ENCODE data around the gene DAB2IP. TPM values are rescaled to one million over a fixed set of nuclear protein-coding genes. Genes with fewer than 3 reads are reported as not detected.

The DAB2IP gene
- total RNA-seq, 2 donors from 2014 or later: 127 to 128 TPM

- intact Hi-C loops (cut with DNase I, micrococcal nuclease): loop anchor here in 1 of 2 donors (10.0 kb wide), 2 partner anchors 143 to 307 kb away; no protein-coding TSS in a partner anchor
- ATAC-seq: no peak
- no peak for DNase-seq
Measured at GRCh38 chr9:121688146-121688680, 36.8 kb downstream of the DAB2IP start.

- ATAC-seq: no peak
Measured at GRCh38 chr9:121688681-121689080, 37.2 kb downstream of the DAB2IP start.

GRCh38 chr9:121689461-121690157, 38.2 kb downstream of the DAB2IP start:
- DNase-seq: no peak
- intact Hi-C loops (cut with DNase I, micrococcal nuclease): loop anchor here in 1 of 2 donors (10.0 kb wide), 2 partner anchors 145 to 305 kb away; no protein-coding TSS in a partner anchor
- no peak for ATAC-seq

More at GRCh38 chr9:121688681-121689080, 37.2 kb downstream of the DAB2IP start:
- DNase-seq: no peak
- intact Hi-C loops (cut with DNase I, micrococcal nuclease): loop anchor here in 1 of 2 donors (10.0 kb wide), 2 partner anchors 144 to 306 kb away; no protein-coding TSS in a partner anchor

GRCh38 chr9:121690316-121690715, 38.9 kb downstream of the DAB2IP start:
- intact Hi-C loops (cut with DNase I, micrococcal nuclease): no loop called here

GRCh38 chr9:121690766-121691165, 39.3 kb downstream of the DAB2IP start:
- no peak for DNase-seq
- no peak for ATAC-seq
- intact Hi-C loops (cut with DNase I, micrococcal nuclease): no loop called here

More at GRCh38 chr9:121690316-121690715, 38.9 kb downstream of the DAB2IP start:
- DNase-seq (no peak), ATAC-seq (peak; percentile 24)

- ATAC-seq: no peak
- intact Hi-C loops (cut with DNase I, micrococcal nuclease): no loop called here
Measured at GRCh38 chr9:121691890-121692289, 40.5 kb downstream of the DAB2IP start.

GRCh38 chr9:121692606-121693387, 41.4 kb downstream of the DAB2IP start:
- DNase-seq (no peak), ATAC-seq (no peak)
- intact Hi-C loops (cut with DNase I, micrococcal nuclease): no loop called here

More at GRCh38 chr9:121691890-121692289, 40.5 kb downstream of the DAB2IP start:
- DNase-seq: no peak

GRCh38 chr9:121693388-121693670, 41.9 kb downstream of the DAB2IP start:
- ATAC-seq (no peak), DNase-seq (no peak)
- intact Hi-C loops (cut with DNase I, micrococcal nuclease): no loop called here

- no peak for ATAC-seq
- intact Hi-C loops (cut with DNase I, micrococcal nuclease): no loop called here
- no peak for DNase-seq
Measured at GRCh38 chr9:121694001-121694400, 42.6 kb downstream of the DAB2IP start.

- ATAC-seq (no peak), DNase-seq (no peak)
Measured at GRCh38 chr9:121694600-121694999, 43.2 kb downstream of the DAB2IP start.

GRCh38 chr9:121696930-121697329, 45.5 kb downstream of the DAB2IP start:
- intact Hi-C loops (cut with DNase I, micrococcal nuclease): no loop called here
- no peak for ATAC-seq
- DNase-seq: no peak

More at GRCh38 chr9:121694600-121694999, 43.2 kb downstream of the DAB2IP start:
- intact Hi-C loops (cut with DNase I, micrococcal nuclease): no loop called here

- intact Hi-C loops (cut with DNase I, micrococcal nuclease): no loop called here
- ATAC-seq (peak; percentile 53), DNase-seq (peak in 1 of 2 donors; percentile 73)
Measured at GRCh38 chr9:121698627-121699570, 47.5 kb downstream of the DAB2IP start.

- ATAC-seq: peak; percentile 25
- DNase-seq: no peak
- intact Hi-C loops (cut with DNase I, micrococcal nuclease): no loop called here
Measured at GRCh38 chr9:121699571-121700164, 48.2 kb downstream of the DAB2IP start.

- intact Hi-C loops (cut with DNase I, micrococcal nuclease): no loop called here
- ATAC-seq: peak; percentile 74
- peak; percentile 74 to 78 for DNase-seq
Measured at GRCh38 chr9:121700165-121700831, 48.9 kb downstream of the DAB2IP start.

- intact Hi-C loops (cut with DNase I, micrococcal nuclease): no loop called here
- ATAC-seq (no peak), DNase-seq (no peak)
Measured at GRCh38 chr9:121700832-121701419, 49.5 kb downstream of the DAB2IP start.

GRCh38 chr9:121701736-121702261, 50.4 kb downstream of the DAB2IP start:
- ATAC-seq: no peak
- DNase-seq: no peak
- intact Hi-C loops (cut with DNase I, micrococcal nuclease): no loop called here

GRCh38 chr9:121703014-121703734, 51.7 kb downstream of the DAB2IP start:
- DNase-seq (no peak), ATAC-seq (no peak)
- intact Hi-C loops (cut with DNase I, micrococcal nuclease): no loop called here
